Measurements from ENCODE around the gene MLF1. TPM values are rescaled to one million over a fixed set of nuclear protein-coding genes. Genes with fewer than 3 reads are reported as not detected.

Gene MLF1
- total RNA-seq, 2 donors from 2014 or later = 117 to 217 TPM

DNA sequence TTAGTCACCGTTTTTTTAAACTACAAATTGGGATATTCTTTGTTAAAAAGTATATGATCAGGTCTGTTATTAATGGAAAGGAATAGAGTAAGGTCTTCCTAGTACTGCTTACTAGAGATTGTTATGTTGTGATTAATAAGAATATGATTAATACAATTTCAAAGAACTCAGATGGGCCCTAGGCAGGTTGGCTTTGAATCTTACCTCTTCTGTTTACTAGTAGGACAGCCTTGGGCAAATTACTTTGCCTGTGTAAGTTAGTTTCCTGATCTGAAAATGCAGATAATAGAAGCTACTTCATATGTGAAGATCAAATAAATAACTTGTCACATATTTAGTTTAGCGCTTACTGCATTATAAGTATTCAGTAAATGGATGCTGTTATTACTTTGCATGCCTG lies 80.2 kb downstream of the MLF1 start:
- TF ChIP-seq, protein P1, sequence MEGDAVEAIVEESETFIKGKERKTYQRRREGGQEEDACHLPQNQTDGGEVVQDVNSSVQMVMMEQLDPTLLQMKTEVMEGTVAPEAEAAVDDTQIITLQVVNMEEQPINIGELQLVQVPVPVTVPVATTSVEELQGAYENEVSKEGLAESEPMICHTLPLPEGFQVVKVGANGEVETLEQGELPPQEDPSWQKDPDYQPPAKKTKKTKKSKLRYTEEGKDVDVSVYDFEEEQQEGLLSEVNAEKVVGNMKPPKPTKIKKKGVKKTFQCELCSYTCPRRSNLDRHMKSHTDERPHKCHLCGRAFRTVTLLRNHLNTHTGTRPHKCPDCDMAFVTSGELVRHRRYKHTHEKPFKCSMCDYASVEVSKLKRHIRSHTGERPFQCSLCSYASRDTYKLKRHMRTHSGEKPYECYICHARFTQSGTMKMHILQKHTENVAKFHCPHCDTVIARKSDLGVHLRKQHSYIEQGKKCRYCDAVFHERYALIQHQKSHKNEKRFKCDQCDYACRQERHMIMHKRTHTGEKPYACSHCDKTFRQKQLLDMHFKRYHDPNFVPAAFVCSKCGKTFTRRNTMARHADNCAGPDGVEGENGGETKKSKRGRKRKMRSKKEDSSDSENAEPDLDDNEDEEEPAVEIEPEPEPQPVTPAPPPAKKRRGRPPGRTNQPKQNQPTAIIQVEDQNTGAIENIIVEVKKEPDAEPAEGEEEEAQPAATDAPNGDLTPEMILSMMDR (IDR thresholded peaks at IDR 0.05) = no peak
- DNase-seq (ENCODE audit: low spot score) = no peak
- H3K4me3 ChIP-seq = no peak overlapping the region
- no peaks in the 10 kb centered on the region for H3K27me3 ChIP-seq
- no peak overlapping the region for H3K27ac ChIP-seq
- peaks cover 0 to 7% of the 10 kb centered on the region in 2 donors for H3K4me1 ChIP-seq
- peaks cover 47% of the 10 kb centered on the region for H3K36me3 ChIP-seq
- no peaks in the 10 kb centered on the region for H3K9me3 ChIP-seq

DNA sequence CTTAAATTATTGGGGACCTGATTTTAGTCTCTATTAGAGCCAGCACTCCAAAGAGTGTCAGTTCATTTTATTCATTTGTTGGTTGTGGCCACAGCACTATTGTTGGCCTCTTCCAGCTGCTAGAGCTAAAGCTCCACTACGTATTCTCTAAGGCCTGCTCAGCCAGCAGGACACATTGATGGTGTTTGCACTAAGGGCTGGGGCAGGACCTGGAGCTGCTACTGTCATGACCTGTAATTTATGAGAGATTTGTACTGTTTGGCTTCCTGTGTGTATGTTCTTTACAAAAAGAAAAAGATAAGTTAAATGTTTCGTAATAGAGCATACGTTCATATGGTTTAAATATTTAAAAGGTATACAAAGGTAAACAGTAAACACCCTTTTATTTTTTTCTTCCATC lies 81.5 kb downstream of the MLF1 start:
- TF ChIP-seq, protein P1 (IDR thresholded peaks at IDR 0.05) = no peak
- Histone ChIP-seq H3K36me3 (peaks cover 57% of the 10 kb centered on the region), H3K27ac (no peak overlapping the region), H3K27me3 (no peaks in the 10 kb centered on the region), H3K4me1 (peaks cover 0 to 3% of the 10 kb centered on the region in 2 donors), H3K9me3 (no peaks in the 10 kb centered on the region), H3K4me3 (no peak overlapping the region)
- no peak for DNase-seq (ENCODE audit: low spot score)

Other genes with a start within 250 kb of the MLF1 start
- 10 to 100 TPM; 27.0 to 54.5 TPM for gene GFM1, start 73.3 kb downstream of the MLF1 start, total RNA-seq
- gene LXN, start 101.5 kb downstream of the MLF1 start, total RNA-seq = 10 to 100 TPM in 1 of 2 donors, 1 to 10 TPM in 1; 7.3 to 20.5 TPM
- gene RARRES1, start 161.3 kb downstream of the MLF1 start, total RNA-seq = 100 to 1,000 TPM in 1 of 2 donors, 10 to 100 TPM in 1; 10.0 to 291 TPM
- 10 to 100 TPM; 43.9 to 45.6 TPM for gene MFSD1, start 230.9 kb downstream of the MLF1 start, total RNA-seq